ENCODE results near the gene SH2B2.
"Not testable (repeated sequence)": the region's sequence is repeated elsewhere in the genome, so short reads cannot be mapped to it uniquely, and the experiment has no call there.

Gene SH2B2

DNA sequence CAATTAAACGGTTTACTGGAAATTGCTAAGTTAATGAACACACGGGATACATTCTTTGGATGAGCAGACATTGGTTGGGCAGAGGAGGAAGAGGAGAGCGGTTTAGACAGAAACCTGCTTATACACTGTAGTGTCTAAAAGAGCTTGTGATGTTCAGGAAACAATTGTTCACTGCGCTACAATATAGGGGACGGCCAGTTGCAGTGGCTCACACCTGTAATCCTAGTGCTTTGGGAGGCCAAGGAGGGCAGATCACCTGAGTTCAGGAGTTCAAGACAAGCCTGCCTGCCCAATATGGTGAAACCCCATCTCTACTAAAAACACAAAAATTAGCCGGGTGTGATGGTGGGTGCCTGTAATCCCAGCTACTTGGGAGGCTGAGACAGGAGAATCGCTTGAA is 48.9 kb downstream of the SH2B2 start:
- H3K9me3 ChIP-seq (ENCODE audit: insufficient read depth, low read depth, low read length) = not testable (repeated sequence)

GRCh38 chr7:102337002-102337401 is 50.3 kb downstream of the SH2B2 start:
- H3K18ac ChIP-seq (ENCODE audit: low read length); H2AFZ ChIP-seq (ENCODE audit: insufficient read depth, low read length, poor library complexity); H3K4me3 ChIP-seq (ENCODE audit: low read depth, low read length); H3K4ac ChIP-seq (ENCODE audit: low read depth, low read length); H2BK5ac ChIP-seq (ENCODE audit: low read depth, low read length, poor library complexity); H3K9ac ChIP-seq (ENCODE audit: low read length); H3K14ac ChIP-seq (ENCODE audit: low read length); H3K23ac ChIP-seq (ENCODE audit: low read length); H3K27me3 ChIP-seq (ENCODE audit: insufficient read depth, low read length); DNase-seq; H3K27ac ChIP-seq (ENCODE audit: low read depth, low read length); H2BK120ac ChIP-seq (ENCODE audit: insufficient read depth, low read length, poor library complexity); H4K91ac ChIP-seq (ENCODE audit: low read depth, low read length); H3K4me2 ChIP-seq (ENCODE audit: low read length); H2AK5ac ChIP-seq (ENCODE audit: low read length); H3K36me3 ChIP-seq (ENCODE audit: control insufficient read depth in 1 of 2, insufficient read depth in 2 of 2, low read length in 2 of 2); H3K79me1 ChIP-seq (ENCODE audit: low read length); H3K79me2 ChIP-seq (ENCODE audit: control insufficient read depth, insufficient read depth, low read length, poor library complexity); H4K12ac ChIP-seq (ENCODE audit: low read depth, low read length); H4K8ac ChIP-seq (ENCODE audit: low read depth, low read length); H2BK12ac ChIP-seq (ENCODE audit: low read length); H3K4me1 ChIP-seq (ENCODE audit: control insufficient read depth in 1 of 2, insufficient read depth in 2 of 2, low read length in 2 of 2); H3K9me3 ChIP-seq (ENCODE audit: insufficient read depth, low read depth, low read length): not testable (repeated sequence)
- WGBS (ENCODE audit: extremely low coverage, insufficient coverage, insufficient read length) = no CpG with 5 or more reads among the region's 8 CpGs

More for the DNA sequence above, 48.9 kb downstream of the SH2B2 start:
- H4K8ac ChIP-seq (ENCODE audit: low read depth, low read length); H3K79me1 ChIP-seq (ENCODE audit: low read length); H3K27ac ChIP-seq (ENCODE audit: low read depth, low read length); H3K4ac ChIP-seq (ENCODE audit: low read depth, low read length); H3K27me3 ChIP-seq (ENCODE audit: insufficient read depth, low read length); H4K91ac ChIP-seq (ENCODE audit: low read depth, low read length); H3K4me3 ChIP-seq (ENCODE audit: low read depth, low read length); H3K9ac ChIP-seq (ENCODE audit: low read length); H3K79me2 ChIP-seq (ENCODE audit: control insufficient read depth, insufficient read depth, low read length, poor library complexity); H2BK5ac ChIP-seq (ENCODE audit: low read depth, low read length, poor library complexity); H3K18ac ChIP-seq (ENCODE audit: low read length); H3K4me1 ChIP-seq (ENCODE audit: control insufficient read depth in 1 of 2, insufficient read depth in 2 of 2, low read length in 2 of 2); DNase-seq; H2BK120ac ChIP-seq (ENCODE audit: insufficient read depth, low read length, poor library complexity); H2AK5ac ChIP-seq (ENCODE audit: low read length); H3K14ac ChIP-seq (ENCODE audit: low read length); H2AFZ ChIP-seq (ENCODE audit: insufficient read depth, low read length, poor library complexity); H3K23ac ChIP-seq (ENCODE audit: low read length); H3K4me2 ChIP-seq (ENCODE audit: low read length); H2BK12ac ChIP-seq (ENCODE audit: low read length); H4K12ac ChIP-seq (ENCODE audit: low read depth, low read length); H3K36me3 ChIP-seq (ENCODE audit: control insufficient read depth in 1 of 2, insufficient read depth in 2 of 2, low read length in 2 of 2): not testable (repeated sequence)
- WGBS (ENCODE audit: extremely low coverage, insufficient coverage, insufficient read length) = no CpG with 5 or more reads among the region's 7 CpGs

GRCh38 chr7:102337420-102337819 is 50.8 kb downstream of the SH2B2 start:
- H3K4me2 ChIP-seq (ENCODE audit: low read length); H2BK5ac ChIP-seq (ENCODE audit: low read depth, low read length, poor library complexity); H3K79me1 ChIP-seq (ENCODE audit: low read length); H2AFZ ChIP-seq (ENCODE audit: insufficient read depth, low read length, poor library complexity); H2AK5ac ChIP-seq (ENCODE audit: low read length); H3K23ac ChIP-seq (ENCODE audit: low read length); H3K4me1 ChIP-seq (ENCODE audit: control insufficient read depth in 1 of 2, insufficient read depth in 2 of 2, low read length in 2 of 2); H3K4ac ChIP-seq (ENCODE audit: low read depth, low read length); H3K27ac ChIP-seq (ENCODE audit: low read depth, low read length); H3K18ac ChIP-seq (ENCODE audit: low read length); H4K12ac ChIP-seq (ENCODE audit: low read depth, low read length); H3K79me2 ChIP-seq (ENCODE audit: control insufficient read depth, insufficient read depth, low read length, poor library complexity); H3K4me3 ChIP-seq (ENCODE audit: low read depth, low read length); H3K14ac ChIP-seq (ENCODE audit: low read length); H3K27me3 ChIP-seq (ENCODE audit: insufficient read depth, low read length); H2BK12ac ChIP-seq (ENCODE audit: low read length); H3K9me3 ChIP-seq (ENCODE audit: insufficient read depth, low read depth, low read length); H3K36me3 ChIP-seq (ENCODE audit: control insufficient read depth in 1 of 2, insufficient read depth in 2 of 2, low read length in 2 of 2); H4K8ac ChIP-seq (ENCODE audit: low read depth, low read length); H3K9ac ChIP-seq (ENCODE audit: low read length); H2BK120ac ChIP-seq (ENCODE audit: insufficient read depth, low read length, poor library complexity); H4K91ac ChIP-seq (ENCODE audit: low read depth, low read length); DNase-seq: not testable (repeated sequence)
- no CpG with 5 or more reads among the region's 4 CpGs for WGBS (ENCODE audit: extremely low coverage, insufficient coverage, insufficient read length)

DNA sequence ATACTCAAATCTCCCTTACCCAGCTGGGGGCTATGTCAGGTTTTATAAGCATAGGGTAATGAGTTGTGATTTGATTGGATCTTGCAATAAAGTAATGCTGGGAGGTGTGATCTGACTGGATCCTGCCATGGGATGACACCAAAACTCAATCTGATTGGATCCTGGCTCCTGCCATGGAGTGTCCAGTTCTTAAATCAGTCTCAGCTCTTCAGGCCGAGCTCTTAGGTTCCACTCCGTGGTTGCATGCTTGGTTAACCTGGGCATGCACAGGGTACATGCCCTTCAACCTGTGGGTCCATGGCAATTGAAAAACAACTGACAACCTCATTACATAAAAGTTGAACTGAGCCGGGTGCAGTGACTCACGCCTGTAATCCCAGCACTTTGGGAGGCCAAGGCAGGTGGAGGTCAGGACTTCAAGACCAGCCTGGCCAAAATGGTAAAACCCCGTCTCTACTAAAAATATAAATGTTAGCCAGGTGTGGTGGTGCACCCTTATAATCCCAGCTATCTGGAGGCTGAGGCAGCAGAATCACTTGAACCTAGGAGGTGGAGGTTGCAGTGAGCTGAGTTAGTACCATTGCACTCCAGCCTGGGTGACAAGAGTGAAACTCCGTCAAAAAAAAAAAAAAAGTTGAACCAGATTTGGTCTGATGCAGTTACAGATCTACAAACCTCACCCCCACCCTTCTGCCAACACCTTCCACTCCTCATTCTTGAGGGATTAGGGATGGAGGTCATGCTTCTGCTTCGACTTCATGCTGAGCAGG is 54.1 kb downstream of the SH2B2 start:
- not testable (repeated sequence) for H3K23ac ChIP-seq (ENCODE audit: low read length); H3K4me1 ChIP-seq (ENCODE audit: control insufficient read depth in 1 of 2, insufficient read depth in 2 of 2, low read length in 2 of 2); H3K14ac ChIP-seq (ENCODE audit: low read length); H3K4ac ChIP-seq (ENCODE audit: low read depth, low read length); H3K36me3 ChIP-seq (ENCODE audit: control insufficient read depth in 1 of 2, insufficient read depth in 2 of 2, low read length in 2 of 2); H3K79me2 ChIP-seq (ENCODE audit: control insufficient read depth, insufficient read depth, low read length, poor library complexity); H3K9ac ChIP-seq (ENCODE audit: low read length); H2BK12ac ChIP-seq (ENCODE audit: low read length); H3K27ac ChIP-seq (ENCODE audit: low read depth, low read length); H2BK120ac ChIP-seq (ENCODE audit: insufficient read depth, low read length, poor library complexity); H3K4me2 ChIP-seq (ENCODE audit: low read length); DNase-seq; H3K18ac ChIP-seq (ENCODE audit: low read length); H3K9me3 ChIP-seq (ENCODE audit: insufficient read depth, low read depth, low read length); H4K91ac ChIP-seq (ENCODE audit: low read depth, low read length); H3K27me3 ChIP-seq (ENCODE audit: insufficient read depth, low read length); H2AK5ac ChIP-seq (ENCODE audit: low read length); H3K79me1 ChIP-seq (ENCODE audit: low read length); H2AFZ ChIP-seq (ENCODE audit: insufficient read depth, low read length, poor library complexity); H2BK5ac ChIP-seq (ENCODE audit: low read depth, low read length, poor library complexity); H4K12ac ChIP-seq (ENCODE audit: low read depth, low read length); H3K4me3 ChIP-seq (ENCODE audit: low read depth, low read length); H4K8ac ChIP-seq (ENCODE audit: low read depth, low read length)
- WGBS (ENCODE audit: extremely low coverage, insufficient coverage, insufficient read length) = no CpG with 5 or more reads among the region's 7 CpGs

Data from trophoblast cell (in vitro differentiated cells and primary cell).